HG03354 (cell line): ENCODE data around the gene CDK4.
"Not testable (repeated sequence)": the region's sequence is repeated elsewhere in the genome, so short reads cannot be mapped to it uniquely, and the experiment has no call there.

Experiments used
- ATAC-seq: cut with Tn5 transposase; IDR thresholded peaks from one replicate; pipeline ENCODE4 v1.9.1; 2021; ENCODE audit warnings: mild to moderate bottlenecking; ENCODE audit not compliant: unreplicated experiment, poor library complexity, severe bottlenecking

Gene CDK4

GRCh38 chr12:57751788-57752667 lies at the start of gene CDK4:
Gene CDK4 (minus strand): TSS chr12:57752310. CDS start chr12:57751717, 593 bp downstream.
- peak; percentile 76 for ATAC-seq

- ATAC-seq: no peak
These were observed 48.9 kb upstream of the CDK4 start for GRCh38 chr12:57800965-57801364.

GRCh38 chr12:57797933-57798332 lies 45.8 kb upstream of the CDK4 start:
- no peak for ATAC-seq

- ATAC-seq: no peak
These were observed 44.9 kb upstream of the CDK4 start for GRCh38 chr12:57796996-57797395.

GRCh38 chr12:57795354-57795753 lies 43.2 kb upstream of the CDK4 start:
- no peak for ATAC-seq

- no peak for ATAC-seq
These were observed 41.8 kb upstream of the CDK4 start for GRCh38 chr12:57793920-57794319.

GRCh38 chr12:57783861-57784260 lies 31.8 kb upstream of the CDK4 start:
- no peak for ATAC-seq

- no peak for ATAC-seq
These were observed 31.3 kb upstream of the CDK4 start for GRCh38 chr12:57783466-57783801.

GRCh38 chr12:57782608-57783465 lies 30.7 kb upstream of the CDK4 start, which contains the start of gene TSFM:
Gene TSFM (plus strand): TSS chr12:57782787. CDS start chr12:57782802, 15 bp downstream.
- peak; percentile 84 for ATAC-seq

- peak; percentile 5 for ATAC-seq
These were observed 30.1 kb upstream of the CDK4 start for GRCh38 chr12:57782243-57782607.

- no peak for ATAC-seq
These were observed 29.7 kb upstream of the CDK4 start for GRCh38 chr12:57781801-57782200.

GRCh38 chr12:57781244-57781643 lies 29.1 kb upstream of the CDK4 start:
- no peak for ATAC-seq

GRCh38 chr12:57780284-57780897 lies 28.3 kb upstream of the CDK4 start:
- ATAC-seq: no peak

GRCh38 chr12:57779736-57780135 lies 27.6 kb upstream of the CDK4 start:
- ATAC-seq: no peak

GRCh38 chr12:57777911-57778310 lies 25.8 kb upstream of the CDK4 start:
- no peak for ATAC-seq

- no peak for ATAC-seq
These were observed 25.3 kb upstream of the CDK4 start for GRCh38 chr12:57777367-57777766.

GRCh38 chr12:57776247-57776587 lies 24.1 kb upstream of the CDK4 start:
- ATAC-seq: no peak

- no peak for ATAC-seq
These were observed 23.6 kb upstream of the CDK4 start for GRCh38 chr12:57775563-57776246.

GRCh38 chr12:57775044-57775443 lies 22.9 kb upstream of the CDK4 start:
- no peak for ATAC-seq

- ATAC-seq: not testable (repeated sequence)
These were observed 22.5 kb upstream of the CDK4 start for GRCh38 chr12:57774634-57775033.
